PC-9 (cell line): Measurements from ENCODE around the gene MYL7.

ENCODE experiments used
- CTCF ChIP-seq: fragments of 200-600 bp; sonication (generic); conservative IDR thresholded peaks from 2 replicates; pipeline ENCODE4 v1.6.1; 2017; ENCODE audit warnings: mixed run types, antibody characterized with exemption, mild to moderate bottlenecking, moderate library complexity
- EZH2 ChIP-seq: fragments of 200-600 bp; sonication (generic); IDR thresholded peaks from 2 replicates; pipeline ENCODE4 v1.8.0; 2017; ENCODE audit warnings: antibody characterized with exemption, low read depth

- TF ChIP-seq CTCF (no peak), EZH2 (no peak)
Measured at GRCh38 chr7:44159824-44160630, 18.9 kb upstream of the MYL7 start.
